NOMO-1 (cell line): Measurements from ENCODE around the gene DNER.
A peak's percentile ranks its signal among the peaks of the same experiment; 100 is the strongest.

Source experiments
- DNase-seq, 2 experiments: peaks; one replicate each; lab custom pipeline; 2025; ENCODE audit not compliant: unreplicated experiment in 2 of 2; lab: John Stamatoyannopoulos, UW

Gene DNER

DNA sequence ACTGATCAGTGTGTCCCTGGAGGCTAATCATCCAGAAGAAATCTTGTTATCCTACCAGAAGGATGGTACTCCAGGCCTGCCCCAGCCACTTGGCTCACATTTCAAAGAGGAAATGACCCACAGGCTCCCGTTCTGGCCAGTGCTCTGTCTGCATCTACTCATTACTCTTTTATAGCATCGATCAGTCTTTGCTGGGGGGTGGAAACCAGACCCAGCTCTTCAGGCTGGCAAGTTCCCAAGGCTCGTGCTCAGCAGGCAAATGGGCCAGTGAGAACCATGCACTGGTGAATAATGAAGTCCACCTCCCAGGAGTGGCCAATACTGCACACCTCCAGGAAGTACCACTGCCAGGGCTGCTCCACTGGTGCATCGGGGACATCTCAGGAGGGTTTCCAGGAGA lies 38.8 kb downstream of the DNER start:
- DNase-seq, result no peak

DNA sequence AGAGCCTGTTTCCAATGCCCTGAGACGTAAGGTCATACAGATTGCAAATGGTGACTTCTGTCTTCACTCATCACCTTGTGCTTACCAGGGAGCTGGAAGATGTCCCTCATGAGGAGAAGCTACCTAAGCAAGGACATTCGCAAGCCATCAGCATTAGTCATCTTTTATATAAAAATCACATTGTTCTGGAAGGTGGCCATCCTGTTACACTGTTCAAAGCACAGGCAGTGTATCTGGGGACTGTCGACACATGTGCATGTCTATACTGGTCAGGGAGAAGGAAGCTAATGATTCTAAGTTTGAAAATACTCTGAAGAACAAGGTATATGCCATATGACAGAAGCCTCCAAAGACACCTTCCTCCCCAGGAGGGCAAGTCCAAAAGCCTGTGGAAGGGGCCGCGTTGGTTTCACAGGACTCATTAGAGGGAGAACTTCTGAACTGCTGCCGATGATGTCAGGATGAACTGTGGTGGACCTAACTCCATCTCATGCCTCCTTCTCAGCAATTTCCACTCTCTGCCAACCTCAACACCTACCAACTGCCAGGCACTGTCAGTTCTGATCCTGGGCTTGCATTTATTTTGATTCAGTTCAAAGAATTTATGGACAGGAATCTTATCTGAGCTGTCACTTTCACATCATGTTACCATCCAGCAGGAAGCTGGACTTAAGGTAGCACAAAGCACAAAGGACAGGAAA lies 39.4 kb downstream of the DNER start:
- DNase-seq, result no peak

DNA sequence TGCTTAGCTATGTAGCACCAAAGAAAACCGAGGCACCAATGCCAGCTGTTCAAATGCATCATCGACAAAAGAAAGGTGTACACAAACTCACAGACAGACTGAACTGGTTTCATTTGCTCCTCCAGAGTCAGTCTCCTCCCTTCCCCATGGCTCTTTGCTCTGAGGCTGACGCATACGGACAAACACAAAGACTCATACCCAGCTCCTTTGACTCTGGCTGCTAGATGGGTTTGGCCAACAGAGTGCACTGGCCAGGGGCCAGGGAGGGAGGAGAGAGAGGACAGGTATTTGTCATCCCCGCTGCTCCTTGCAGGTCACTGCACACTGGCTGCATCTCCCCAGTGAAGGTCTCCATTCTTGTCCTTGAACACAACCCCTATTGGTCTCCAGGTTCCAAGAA lies 40.7 kb downstream of the DNER start:
- DNase-seq, result no peak

DNA sequence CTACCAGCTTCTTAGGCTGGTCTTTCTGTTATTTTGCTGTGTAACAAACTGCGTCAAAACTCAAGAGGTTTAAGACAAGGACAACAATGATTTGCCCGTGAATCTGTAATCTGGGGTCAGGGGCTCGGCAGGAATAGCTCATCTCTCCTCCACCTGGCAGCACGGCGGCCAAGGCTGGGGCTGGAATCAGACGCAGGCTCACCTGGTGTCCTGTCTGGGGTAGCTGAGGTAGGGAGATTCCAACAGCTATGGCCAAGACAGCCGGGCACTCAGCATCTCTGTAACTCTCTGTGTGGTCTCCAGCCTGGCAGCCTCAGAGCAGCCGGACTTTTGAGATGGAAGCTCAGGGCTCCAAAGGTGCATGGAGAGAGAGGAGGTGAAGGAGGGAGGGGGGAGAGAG lies 42.3 kb downstream of the DNER start:
- DNase-seq, result no peak

DNA sequence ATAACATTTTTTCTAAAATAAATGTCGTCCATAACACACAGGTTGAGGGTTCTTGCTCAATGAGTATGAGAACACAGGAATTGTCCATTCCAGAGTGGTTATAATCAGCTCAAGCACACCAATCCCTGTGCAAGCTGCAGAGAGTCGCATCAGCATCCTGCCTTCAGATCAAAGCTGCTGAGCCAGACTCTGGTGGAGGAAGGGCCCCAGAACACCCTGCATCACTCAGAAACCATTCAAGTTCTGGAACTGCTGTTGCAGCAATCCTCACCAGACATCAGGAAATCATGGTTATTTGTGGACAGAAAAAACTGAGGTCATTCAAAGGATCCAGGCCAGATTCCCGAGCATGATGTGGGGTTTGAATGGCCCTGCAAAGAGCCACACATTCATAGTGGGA lies 44.5 kb downstream of the DNER start:
- DNase-seq, result no peak

DNA sequence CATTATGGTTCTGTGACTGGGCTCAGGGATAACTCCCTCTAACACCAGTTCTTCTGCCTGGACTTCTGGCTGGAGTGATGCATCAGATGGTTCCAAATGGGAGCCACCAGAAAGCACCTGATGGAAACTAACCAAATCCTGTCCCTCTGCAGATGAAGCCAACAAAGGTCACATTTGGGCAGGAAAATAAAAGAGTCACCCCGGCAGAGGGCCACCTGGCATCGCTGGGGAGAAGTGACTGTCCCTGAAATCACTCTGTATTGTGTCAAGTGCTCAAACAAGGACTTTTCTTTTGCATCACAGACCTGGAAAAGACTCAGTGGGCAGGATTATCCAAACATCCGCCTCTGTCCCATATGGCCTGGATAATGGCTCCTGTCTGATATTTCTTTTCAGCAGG lies 47.5 kb downstream of the DNER start:
- no peak for DNase-seq

DNA sequence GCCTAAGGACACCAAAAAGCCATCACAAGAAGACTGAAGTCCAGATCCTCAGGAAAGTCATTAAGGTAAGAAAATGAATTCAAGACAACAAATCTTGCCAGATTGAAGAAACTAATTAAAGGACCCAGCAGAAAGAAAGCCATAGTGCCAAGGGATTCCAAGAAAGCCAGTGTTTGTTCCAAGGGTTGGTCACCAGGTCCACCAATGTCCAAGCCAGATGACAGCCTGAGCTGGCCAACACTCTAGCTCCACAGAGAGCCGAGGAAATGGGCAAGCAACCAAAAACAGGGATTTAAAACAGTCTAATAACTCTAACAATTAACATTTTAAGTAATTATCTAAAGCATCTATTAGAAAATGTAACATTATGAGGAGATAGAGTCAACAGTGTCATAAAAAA lies 49.2 kb downstream of the DNER start:
- DNase-seq, result no peak

DNA sequence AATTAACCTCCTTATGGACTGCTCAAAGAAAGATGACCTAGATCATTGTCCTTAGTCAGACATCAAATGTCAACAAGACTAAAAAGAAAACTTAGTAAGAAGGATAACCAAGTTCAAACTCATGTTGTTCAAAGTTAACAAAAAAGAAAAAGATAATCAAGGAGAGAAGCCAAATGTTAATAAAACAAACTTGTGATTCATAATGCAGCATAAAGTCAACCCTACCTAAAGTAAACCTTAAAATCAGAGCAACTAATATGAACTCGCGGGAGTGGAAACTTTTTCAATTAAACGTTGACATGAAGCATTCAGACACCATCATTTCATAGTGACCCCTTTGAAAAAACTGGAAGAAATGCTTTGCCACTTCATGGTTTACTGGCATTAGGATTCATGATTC lies 52.9 kb downstream of the DNER start:
- no peak for DNase-seq

DNA sequence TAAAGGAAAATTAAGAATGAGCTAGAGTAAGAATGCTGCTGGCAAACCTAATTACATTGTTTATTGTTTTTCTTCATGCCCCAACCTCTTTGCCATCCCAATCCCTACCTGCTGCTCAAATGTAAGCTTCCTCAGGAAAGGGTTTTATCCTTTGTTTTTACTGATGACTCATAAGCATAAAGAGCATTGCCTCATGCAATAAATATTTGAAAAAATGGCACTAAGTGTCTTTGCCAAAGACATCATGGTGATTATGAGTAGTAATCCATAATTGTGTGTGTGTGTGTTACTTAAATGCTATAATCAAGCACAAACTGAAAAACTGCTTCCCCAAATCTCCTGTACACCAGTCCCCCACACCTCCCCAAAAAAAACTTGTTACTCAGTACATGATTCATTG lies 53.4 kb downstream of the DNER start:
- DNase-seq, result no peak

DNA sequence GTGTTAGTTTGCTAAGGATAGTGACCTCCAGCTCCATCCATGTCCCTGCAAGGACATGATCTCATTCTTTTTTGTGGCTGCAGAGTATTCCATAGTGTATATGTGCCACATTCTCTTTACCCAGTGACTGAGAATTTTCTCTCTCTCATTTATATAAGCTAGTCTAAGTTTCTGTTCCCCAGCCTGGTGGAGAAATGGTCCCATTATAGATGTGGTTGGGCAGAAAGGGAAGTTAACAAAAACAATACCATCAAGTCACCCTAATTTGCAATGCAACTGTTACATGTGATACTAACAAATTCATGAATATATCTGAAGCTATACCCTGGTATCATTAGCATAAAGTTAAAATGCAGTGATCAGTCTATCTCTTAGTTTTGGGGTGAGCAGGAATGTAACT lies 54.0 kb downstream of the DNER start:
- peak; percentile 30 to 59 for DNase-seq

DNA sequence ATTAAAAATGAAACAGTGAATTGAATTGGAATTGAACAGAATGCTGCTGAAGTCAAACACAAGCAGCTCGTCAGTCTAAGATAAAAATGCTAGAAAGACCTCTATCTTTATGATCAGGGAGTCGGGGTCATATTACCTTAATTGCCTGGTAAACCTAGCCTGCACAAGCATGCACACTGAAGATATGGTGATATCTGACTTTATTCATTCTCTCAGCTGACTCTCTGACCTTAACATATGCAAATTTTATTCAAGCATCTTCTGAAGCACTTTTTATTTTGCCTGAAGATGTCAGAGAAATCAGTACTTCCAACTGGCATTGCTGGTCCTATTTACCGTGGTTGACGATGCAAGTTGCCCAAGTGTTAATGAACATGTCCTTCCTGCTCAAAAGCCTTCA lies 56.4 kb downstream of the DNER start:
- no peak for DNase-seq

DNA sequence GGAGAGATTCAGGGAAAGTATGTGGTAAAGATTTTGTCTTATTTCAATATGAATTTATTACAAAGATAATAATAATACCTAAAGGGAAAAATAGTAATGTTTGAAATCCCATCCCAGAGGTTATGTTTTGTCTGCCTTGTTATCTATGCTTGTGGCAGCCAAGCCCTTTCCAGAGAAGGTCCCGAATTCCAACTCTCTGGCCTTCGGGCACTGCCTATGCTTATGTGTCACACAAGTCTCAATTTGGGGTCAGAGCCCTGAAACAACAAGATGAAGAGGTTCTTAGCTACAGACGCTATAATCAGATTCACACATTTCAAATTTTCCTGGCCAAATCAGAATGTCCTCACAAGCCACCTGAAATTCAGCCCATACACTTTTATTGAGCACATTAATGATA lies 59.9 kb downstream of the DNER start:
- no peak for DNase-seq

DNA sequence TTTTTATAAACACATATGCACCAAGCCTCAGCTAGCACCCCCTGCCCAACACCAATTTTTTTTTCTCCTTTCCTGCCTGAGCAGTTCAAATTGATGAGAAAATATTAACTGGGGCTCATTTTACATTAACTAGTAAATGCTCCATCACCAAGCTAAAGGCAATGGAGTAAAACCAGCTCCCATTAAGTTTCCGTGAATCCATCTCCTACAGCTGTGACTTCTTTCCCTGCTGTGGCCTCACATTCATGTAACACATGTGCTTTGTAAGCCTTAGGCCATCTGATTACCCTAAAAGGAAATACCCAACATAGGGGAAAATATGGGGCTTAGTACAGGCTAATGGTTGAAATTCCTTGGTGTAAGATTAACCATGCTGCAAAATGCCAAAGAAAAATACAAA lies 60.8 kb downstream of the DNER start:
- DNase-seq, result no peak

DNA sequence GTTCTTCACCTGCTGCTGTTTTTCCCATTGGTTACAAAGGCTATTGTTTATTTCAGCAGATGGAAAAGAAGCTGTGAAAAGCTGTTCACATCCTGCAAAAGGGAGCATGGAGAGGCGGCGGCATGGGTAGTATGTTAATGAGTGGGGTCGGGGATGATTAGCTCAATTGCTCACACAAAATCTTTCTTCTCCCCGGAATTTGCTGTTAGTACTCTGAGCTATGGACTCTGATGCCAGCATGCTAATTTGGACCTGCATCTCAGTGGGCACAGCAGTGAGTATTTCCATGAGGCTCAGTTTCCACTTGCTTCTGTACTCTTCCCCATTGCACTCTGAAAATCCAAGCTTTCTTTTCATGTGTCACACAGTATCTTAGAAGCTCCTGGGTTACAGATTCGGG lies 61.6 kb downstream of the DNER start:
- DNase-seq, result no peak

DNA sequence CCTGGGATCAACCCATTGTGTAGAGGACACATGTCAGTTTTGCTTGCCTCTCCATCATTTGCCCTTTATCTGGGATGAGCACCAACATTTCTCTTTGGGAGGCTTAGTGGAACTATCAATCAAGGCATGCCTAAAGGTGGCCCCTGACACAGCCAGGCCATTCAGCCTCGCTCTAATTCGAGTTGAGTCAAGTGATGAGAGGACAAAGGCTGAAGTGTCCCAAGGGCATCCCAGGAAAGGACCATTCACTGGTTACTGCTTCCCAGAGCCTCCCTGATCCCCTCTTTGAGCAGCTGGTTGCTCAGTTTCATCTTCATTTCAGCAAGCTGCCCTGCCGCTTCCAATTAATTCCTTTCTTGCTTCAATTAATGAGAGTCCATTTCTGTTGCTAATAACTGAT lies 63.5 kb downstream of the DNER start:
- no peak for DNase-seq

DNA sequence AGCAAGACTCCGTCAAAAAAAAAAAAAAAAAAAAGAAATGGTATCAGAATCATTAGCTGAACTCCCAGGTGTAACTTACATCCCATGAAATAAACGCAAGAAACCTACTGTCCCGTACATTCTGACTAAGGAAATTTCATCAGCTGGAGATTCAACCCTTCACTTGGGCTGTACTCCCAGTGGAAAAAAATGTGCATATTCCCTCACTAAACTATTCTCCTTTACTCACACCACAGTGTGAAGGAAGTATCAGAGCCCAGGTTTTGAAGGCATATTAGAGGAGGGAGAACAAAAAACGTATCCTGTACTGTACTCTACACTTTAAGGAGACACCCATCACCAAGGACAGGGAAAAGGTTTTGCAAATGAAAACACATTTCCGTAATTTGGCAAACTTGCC lies 64.3 kb downstream of the DNER start:
- no peak for DNase-seq

DNA sequence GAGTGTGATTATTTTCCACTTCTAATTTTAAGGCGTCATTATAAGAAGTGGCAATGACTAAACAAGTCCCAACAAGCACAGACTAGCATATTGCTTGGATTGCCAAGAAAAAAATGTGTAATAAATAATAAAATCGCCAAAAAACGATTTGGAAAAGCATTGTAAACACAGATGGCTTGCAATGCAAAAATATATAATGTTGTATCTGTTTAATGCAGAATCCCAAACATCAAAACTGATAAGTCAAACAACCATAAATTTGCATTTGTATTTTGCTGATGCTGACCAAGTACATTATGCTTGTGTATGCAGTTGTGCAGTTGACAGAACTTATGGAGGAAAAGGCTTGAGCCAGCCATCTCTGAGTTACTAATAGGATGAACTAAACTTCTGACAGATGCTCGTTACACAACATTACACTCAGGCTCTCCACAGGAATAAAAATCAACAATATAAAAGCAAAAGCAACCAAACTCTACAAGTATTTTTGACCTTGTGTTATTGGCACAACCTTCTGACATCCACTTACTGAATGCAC lies 68.1 kb downstream of the DNER start:
- no peak for DNase-seq

DNA sequence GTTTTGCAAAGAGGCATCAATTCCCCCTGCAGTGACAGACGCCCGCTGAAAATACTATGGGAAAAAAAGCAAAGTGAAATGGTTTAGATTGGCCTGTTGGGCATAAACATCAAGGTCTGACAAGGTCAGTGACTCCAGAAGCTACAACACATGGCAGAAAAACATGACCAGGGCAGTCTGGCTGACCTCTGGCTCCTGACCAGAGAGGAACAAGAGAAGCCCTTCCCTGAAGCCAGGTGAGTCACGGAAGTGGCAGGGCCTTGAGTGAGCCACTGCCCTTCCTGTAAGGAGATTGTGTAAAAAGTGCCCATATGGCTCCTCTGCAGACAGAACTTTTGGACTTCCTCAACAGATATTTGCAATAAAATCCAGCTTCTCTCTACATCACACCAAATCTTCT lies 72.0 kb downstream of the DNER start:
- DNase-seq, result no peak

DNA sequence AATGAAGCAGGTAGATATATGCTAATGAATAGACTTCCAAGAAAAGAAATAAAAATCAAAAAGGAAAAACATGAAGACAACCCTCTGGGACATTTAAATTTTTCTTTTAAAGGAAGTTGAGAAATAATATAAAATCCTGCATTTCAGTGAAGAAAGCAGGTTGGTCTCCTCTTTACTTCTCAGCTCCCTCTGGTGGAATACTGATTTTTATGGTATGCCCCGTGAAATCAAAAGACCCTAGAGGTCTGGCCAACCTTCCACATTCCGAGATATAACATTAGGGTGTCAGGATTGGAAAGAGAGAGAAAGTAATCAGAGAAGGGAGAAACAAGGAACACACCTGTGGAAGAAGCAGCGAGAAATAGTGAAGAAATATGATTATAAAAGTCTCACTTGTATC lies 72.7 kb downstream of the DNER start:
- DNase-seq, result no peak

DNA sequence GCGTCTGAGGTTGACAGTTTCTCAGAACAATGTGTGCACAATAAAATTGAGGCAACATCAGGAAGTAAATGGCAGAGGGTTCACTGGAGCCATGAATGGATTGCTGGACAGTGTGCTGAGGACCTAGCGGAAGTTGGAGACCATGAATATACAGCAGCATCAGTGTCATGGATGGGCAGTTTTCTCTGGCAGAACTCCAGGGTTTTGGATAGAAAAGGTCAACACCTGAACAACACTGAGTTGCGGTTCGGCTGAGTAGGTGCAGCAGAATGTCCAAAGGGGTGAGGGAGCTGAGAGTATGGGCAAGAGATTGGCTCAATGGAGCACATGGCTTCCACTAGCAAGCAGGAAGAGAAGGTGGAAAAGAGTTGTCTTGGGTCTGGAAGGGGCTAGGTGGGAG lies 73.7 kb downstream of the DNER start:
- no peak for DNase-seq

DNA sequence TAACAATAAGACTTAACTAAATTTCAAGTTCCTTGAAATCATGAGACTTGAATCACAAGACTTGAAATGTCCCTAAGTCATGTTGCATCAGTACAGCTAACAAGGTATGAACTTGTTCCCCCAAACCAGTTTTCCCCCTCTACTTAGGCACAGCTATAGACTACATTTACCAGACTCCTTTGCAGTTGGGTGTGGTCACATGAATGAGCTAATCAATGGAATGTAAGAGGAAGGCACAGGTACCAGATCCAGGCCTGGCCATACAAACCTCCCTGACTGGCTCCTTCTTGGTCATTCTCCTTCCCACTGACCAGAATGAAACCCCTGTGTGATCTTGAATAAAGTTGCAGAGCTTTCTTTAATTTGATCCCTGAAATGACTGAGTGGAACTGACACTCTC lies 77.8 kb downstream of the DNER start:
- DNase-seq, result no peak

DNA sequence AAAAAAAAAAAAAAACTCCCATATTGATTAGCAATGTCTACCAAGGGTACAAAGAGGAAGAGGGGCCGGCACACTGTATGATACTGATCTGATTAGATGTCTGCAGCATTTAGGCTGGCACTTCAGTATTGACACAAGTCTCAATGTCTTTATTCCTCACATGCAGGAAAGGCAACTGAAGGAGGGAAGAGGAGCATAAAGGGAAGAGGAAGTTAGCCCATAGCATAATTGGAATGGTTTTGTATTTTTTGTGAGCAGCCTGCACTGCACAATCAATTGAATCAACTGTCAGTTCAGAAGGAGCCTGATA lies 79.0 kb downstream of the DNER start:
- no peak for DNase-seq

DNA sequence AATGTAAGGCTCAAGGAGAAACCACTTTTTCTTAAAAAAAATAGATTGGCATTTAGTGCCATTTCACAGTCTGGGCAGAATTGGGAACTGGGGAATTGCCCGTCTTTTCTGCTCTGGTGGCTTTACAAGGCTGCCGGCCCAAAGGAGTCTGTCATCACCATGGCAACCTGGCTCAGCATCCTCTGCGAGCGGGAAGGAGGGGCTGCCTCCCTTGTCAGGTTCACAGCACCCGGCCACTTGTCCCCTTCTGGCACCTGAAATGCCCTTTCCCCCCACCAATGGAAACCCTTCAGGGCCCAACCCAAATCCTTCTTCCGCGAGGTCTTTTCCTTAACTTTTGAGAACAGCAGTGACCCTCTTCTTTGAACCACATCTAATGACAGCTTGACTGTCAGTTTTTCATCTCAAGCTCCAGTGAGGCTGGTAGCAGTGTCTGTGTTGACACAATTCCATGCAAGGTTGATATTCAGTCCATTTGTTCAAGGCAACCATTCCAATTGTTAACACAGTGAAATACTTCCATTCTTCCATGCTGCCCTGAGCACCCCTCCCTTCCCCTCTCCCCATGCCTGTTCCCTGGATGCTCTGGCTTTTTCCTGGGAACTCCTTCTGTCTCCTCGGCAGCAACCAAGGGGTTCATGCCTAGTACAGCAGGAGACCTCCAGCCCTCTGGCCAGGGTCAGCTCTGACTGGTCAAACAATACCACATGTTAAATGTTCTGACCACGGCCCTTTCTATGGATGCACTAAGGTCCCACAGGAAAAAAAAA lies 79.6 kb downstream of the DNER start:
- no peak for DNase-seq
